Cardiac septum (tissue), 1 donor: ENCODE measurements around the gene PFDN5. TPM values are rescaled to one million over a fixed set of nuclear protein-coding genes. Genes with fewer than 3 reads are reported as not detected.
A peak's percentile ranks its signal among the peaks of the same experiment; 100 is the strongest.
"Not testable (repeated sequence)": the region's sequence is repeated elsewhere in the genome, so short reads cannot be mapped to it uniquely, and the experiment has no call there.

Experiments used
- DNase-seq: peaks from one replicate; pipeline ENCODE4 v3.0.0-alpha.2; 2020; ENCODE audit warnings: low spot score
- intact Hi-C: fragments of 100-400 bp; cut with DNase I; formaldehyde crosslinking; loops from one replicate; pipeline ENCODE4 v1.14.0; 2022
- total RNA-seq: library from RNA; stranded (reverse); fragmentation: NEBNext Ultra II Directional; extraction: Animal tissue kit (Norgen Biotek cat#: 25700); gene quantifications from one replicate; pipeline ENCODE4 v1.2.1, GENCODE V29; 2021
- donor health status: DM: no; HTN: no; CAD: no.

PFDN5 gene
- total RNA-seq, 1 donor from 2014 or later: 322 TPM

- no peak for DNase-seq
- intact Hi-C loops: no loop called here
These were observed 16.0 kb upstream of the PFDN5 start for GRCh38 chr12:53279283-53279869.

- intact Hi-C loops: no loop called here
- no peak for DNase-seq
These were observed 15.3 kb upstream of the PFDN5 start for GRCh38 chr12:53279888-53280498.

- intact Hi-C loops: loop anchor here (1.0 to 5.0 kb wide), 2 partner anchors 34 to 73 kb away; a partner anchor contains a TSS
- no peak for DNase-seq
These were observed 8.9 kb upstream of the PFDN5 start for GRCh38 chr12:53286448-53286847.

GRCh38 chr12:53287741-53288216 is 7.6 kb upstream of the PFDN5 start:
- intact Hi-C loops: loop anchor here (5.0 kb wide), 1 partner anchor 35 kb away; a partner anchor contains a TSS
- peak; percentile 84 for DNase-seq

- intact Hi-C loops: loop anchor here (5.0 kb wide), 1 partner anchor 36 kb away; a partner anchor contains a TSS
- DNase-seq: no peak
These were observed 7.0 kb upstream of the PFDN5 start for GRCh38 chr12:53288322-53288721.

- no peak for DNase-seq
- intact Hi-C loops: loop anchor here (5.0 kb wide), 1 partner anchor 38 kb away; a partner anchor contains a TSS
These were observed 5.5 kb upstream of the PFDN5 start for GRCh38 chr12:53289891-53290290.

- DNase-seq: no peak
- intact Hi-C loops: no loop called here
These were observed 4.7 kb upstream of the PFDN5 start for GRCh38 chr12:53290661-53291060.

GRCh38 chr12:53292426-53292825 is 2.9 kb upstream of the PFDN5 start:
- intact Hi-C loops: no loop called here
- DNase-seq: no peak

- DNase-seq: no peak
- intact Hi-C loops: loop anchor here (2.0 kb wide), 1 partner anchor 25 kb away; the partner anchor contains the start of gene AAAS
These were observed 513 bp downstream of the PFDN5 start for GRCh38 chr12:53295891-53296219.

GRCh38 chr12:53297106-53297505 is 1.8 kb downstream of the PFDN5 start:
- intact Hi-C loops, DNase-seq: not testable (repeated sequence)

GRCh38 chr12:53298164-53298563 is 2.8 kb downstream of the PFDN5 start:
- intact Hi-C loops: no loop called here
- DNase-seq: no peak

- no peak for DNase-seq
- intact Hi-C loops: no loop called here
These were observed 3.7 kb downstream of the PFDN5 start for GRCh38 chr12:53299101-53299453.

- DNase-seq: peak; percentile 95
- intact Hi-C loops: no loop called here
These were observed 4.3 kb downstream of the PFDN5 start, which contains the start of gene MYG1 for GRCh38 chr12:53299454-53300180. TSS of gene MYG1 (plus strand) at chr12:53299695. CDS start at chr12:53299738, 43 bp downstream.

GRCh38 chr12:53300187-53300586 is 4.8 kb downstream of the PFDN5 start:
- no peak for DNase-seq
- intact Hi-C loops: no loop called here

GRCh38 chr12:53302903-53303302 is 7.6 kb downstream of the PFDN5 start:
- no peak for DNase-seq
- intact Hi-C loops: no loop called here

GRCh38 chr12:53306826-53307225 is 11.5 kb downstream of the PFDN5 start:
- intact Hi-C loops: no loop called here
- no peak for DNase-seq

- intact Hi-C loops: no loop called here
- DNase-seq: no peak
These were observed 12.9 kb downstream of the PFDN5 start for GRCh38 chr12:53308276-53308675.

GRCh38 chr12:53313996-53314395 is 18.7 kb downstream of the PFDN5 start:
- no peak for DNase-seq
- intact Hi-C loops: no loop called here

- intact Hi-C loops: loop anchor here (2.0 to 5.0 kb wide), 2 partner anchors 26 to 62 kb away; partner anchors contain the start of genes PFDN5 and SP1
- no peak for DNase-seq
These were observed 25.2 kb downstream of the PFDN5 start for GRCh38 chr12:53320352-53321195.
